ENCODE measurements around the gene ADARB1.

ADARB1 gene

DNA sequence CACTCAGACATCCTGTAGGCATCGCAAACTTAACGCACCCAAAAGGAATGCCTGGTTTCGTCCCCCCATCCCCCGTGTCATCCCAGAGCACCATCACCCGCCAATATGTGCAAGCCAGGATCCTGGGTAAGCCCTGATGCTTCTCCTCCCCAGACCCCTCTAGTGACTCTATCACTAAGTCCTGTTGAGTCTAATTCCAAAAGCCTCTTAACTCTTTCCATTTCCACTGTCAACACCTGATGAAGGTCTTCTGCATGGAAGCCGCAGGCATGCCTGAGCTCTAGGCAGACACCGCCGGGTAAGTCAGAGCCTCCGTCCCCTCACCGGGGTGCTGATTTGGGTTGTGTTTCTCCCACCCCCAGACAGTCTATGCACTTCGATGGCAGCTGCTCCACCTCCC, 5.3 kb upstream of the ADARB1 start:
- Histone ChIP-seq H3K4me1 (ENCODE audit: control insufficient read depth in 2 of 2, insufficient read depth in 2 of 2, low read length in 2 of 2) (peaks cover 4 to 5% of the 10 kb centered on the region in 2 donors), H3K9me3 (ENCODE audit: control insufficient read depth in 2 of 2, low read length in 2 of 2) (no peaks in the 10 kb centered on the region), H3K27me3 (ENCODE audit: control insufficient read depth in 2 of 2, insufficient read depth in 2 of 2, low read length in 2 of 2) (peaks cover 0 to 3% of the 10 kb centered on the region in 2 donors), H3K27ac (ENCODE audit: low read depth in 2 of 2, low read length in 2 of 2) (no peak overlapping the region), H3K4me3 (ENCODE audit: low read length in 2 of 2) (no peak overlapping the region), H3K36me3 (ENCODE audit: control insufficient read depth in 2 of 2, insufficient read depth in 2 of 2, low read length in 2 of 2) (no peaks in the 10 kb centered on the region), H3K9ac (ENCODE audit: low read depth in 1 of 2, low read length in 2 of 2) (no peak overlapping the region)

DNA sequence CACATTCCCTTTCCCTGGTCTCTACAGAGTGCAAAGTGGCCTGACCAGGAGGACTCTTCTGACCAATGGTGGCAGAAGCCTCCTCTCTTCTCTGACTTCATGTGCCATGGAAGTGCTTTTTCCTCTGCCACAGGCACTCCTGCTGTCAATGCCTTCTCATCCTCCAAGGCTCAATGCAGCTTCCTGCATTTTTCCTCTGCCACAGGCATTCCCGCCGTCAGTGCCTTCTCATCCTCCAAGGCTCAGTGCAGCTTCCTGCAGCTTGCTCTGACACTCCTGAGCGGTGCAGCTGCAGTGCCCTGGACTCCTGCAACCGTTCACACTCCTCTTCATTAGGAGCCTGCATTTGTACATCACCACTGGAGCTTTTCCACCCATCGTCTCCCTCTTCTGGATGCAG, 4.7 kb upstream of the ADARB1 start:
- Histone ChIP-seq H3K27me3 (ENCODE audit: control insufficient read depth in 2 of 2, insufficient read depth in 2 of 2, low read length in 2 of 2) (peaks cover 0 to 3% of the 10 kb centered on the region in 2 donors), H3K4me1 (ENCODE audit: control insufficient read depth in 2 of 2, insufficient read depth in 2 of 2, low read length in 2 of 2) (peaks cover 4 to 5% of the 10 kb centered on the region in 2 donors), H3K36me3 (ENCODE audit: control insufficient read depth in 2 of 2, insufficient read depth in 2 of 2, low read length in 2 of 2) (no peaks in the 10 kb centered on the region), H3K27ac (ENCODE audit: low read depth in 2 of 2, low read length in 2 of 2) (no peak overlapping the region), H3K9ac (ENCODE audit: low read depth in 1 of 2, low read length in 2 of 2) (no peak overlapping the region), H3K4me3 (ENCODE audit: low read length in 2 of 2) (no peak overlapping the region), H3K9me3 (ENCODE audit: control insufficient read depth in 2 of 2, low read length in 2 of 2) (no peaks in the 10 kb centered on the region)

DNA sequence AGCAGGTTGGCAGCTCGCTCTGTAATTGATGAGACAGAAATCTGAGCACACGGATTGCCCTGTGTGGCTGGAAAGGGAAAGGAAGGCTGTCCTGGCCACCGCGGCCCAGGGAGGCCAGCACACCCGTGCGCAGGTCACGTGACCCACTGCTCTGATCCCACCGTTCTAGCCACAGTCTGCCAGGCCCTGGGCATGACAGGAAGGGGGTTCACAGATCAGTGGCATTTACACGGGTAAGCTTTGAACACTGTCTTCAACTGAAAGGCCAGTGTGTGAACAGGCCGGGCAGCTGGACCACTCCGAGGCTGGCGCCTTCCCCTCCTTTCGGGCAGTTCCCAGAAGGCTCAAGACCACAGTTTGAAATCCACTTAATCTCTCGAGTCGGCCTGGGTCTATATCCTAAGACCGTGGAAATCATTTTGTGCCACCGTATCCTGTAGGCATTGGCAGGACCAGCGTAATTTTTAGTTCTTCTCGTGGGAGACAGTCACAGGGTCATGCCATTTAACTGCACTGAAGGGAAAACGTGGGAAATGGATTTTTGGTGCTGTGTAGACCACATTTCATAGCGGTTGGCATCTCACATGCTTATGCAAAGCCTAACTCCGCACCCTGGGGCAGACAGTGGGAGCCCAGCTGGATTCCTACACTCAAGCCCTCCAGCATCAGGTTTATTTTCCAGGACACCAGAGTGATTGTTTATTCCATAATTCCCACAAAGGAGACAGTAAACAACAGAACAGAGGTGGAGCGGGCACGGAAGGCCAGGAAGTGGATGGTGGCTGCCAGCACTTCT, 3.1 kb upstream of the ADARB1 start:
- H3K27ac ChIP-seq (ENCODE audit: low read depth in 2 of 2, low read length in 2 of 2) = no peak overlapping the region
- H3K36me3 ChIP-seq (ENCODE audit: control insufficient read depth in 2 of 2, insufficient read depth in 2 of 2, low read length in 2 of 2) = no peaks in the 10 kb centered on the region
- H3K4me1 ChIP-seq (ENCODE audit: control insufficient read depth in 2 of 2, insufficient read depth in 2 of 2, low read length in 2 of 2) = peaks cover 8 to 16% of the 10 kb centered on the region in 2 donors
- H3K4me3 ChIP-seq (ENCODE audit: low read length in 2 of 2) = no peak overlapping the region
- H3K27me3 ChIP-seq (ENCODE audit: control insufficient read depth in 2 of 2, insufficient read depth in 2 of 2, low read length in 2 of 2) = peaks cover 3 to 8% of the 10 kb centered on the region in 2 donors
- no peak overlapping the region for H3K9ac ChIP-seq (ENCODE audit: low read depth in 1 of 2, low read length in 2 of 2)
- H3K9me3 ChIP-seq (ENCODE audit: control insufficient read depth in 2 of 2, low read length in 2 of 2) = no peaks in the 10 kb centered on the region

GRCh38 chr21:45071874-45072737, 2.3 kb upstream of the ADARB1 start:
- Histone ChIP-seq H3K4me1 (ENCODE audit: control insufficient read depth in 2 of 2, insufficient read depth in 2 of 2, low read length in 2 of 2) (peaks cover 8 to 16% of the 10 kb centered on the region in 2 donors), H3K27ac (ENCODE audit: low read depth in 2 of 2, low read length in 2 of 2) (no peak overlapping the region), H3K36me3 (ENCODE audit: control insufficient read depth in 2 of 2, insufficient read depth in 2 of 2, low read length in 2 of 2) (no peaks in the 10 kb centered on the region), H3K9me3 (ENCODE audit: control insufficient read depth in 2 of 2, low read length in 2 of 2) (no peaks in the 10 kb centered on the region), H3K9ac (ENCODE audit: low read depth in 1 of 2, low read length in 2 of 2) (no peak overlapping the region), H3K4me3 (ENCODE audit: low read length in 2 of 2) (no peak overlapping the region), H3K27me3 (ENCODE audit: control insufficient read depth in 2 of 2, insufficient read depth in 2 of 2, low read length in 2 of 2) (peaks cover 3 to 8% of the 10 kb centered on the region in 2 donors)

DNA sequence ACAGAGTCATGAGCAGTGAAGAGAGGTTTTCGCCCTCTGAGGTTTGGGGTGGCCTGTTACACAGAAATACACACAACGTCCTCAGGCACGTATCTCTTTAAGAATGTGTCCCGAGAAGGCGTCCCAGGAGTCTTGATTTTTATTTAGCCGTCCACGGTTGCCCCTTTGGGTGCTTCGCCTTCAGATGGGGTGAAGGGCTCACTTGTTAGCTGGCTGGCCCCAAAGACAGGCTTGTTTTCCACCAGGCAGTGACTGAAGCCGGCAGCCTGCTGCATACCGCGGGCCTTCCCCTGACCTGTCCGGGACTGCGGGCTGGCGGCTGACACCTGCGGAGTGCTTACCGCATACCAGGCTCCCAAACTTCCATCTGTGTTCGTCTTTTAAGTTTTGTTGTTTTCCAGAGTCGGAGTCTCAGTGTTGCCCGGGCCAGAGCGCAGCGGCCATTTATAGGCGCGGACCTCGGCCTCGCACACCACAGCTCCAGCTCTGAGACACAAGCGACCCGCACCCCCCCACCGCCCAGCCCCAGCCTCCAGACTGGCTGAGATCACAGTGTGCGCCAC, 1.6 kb upstream of the ADARB1 start:
- Histone ChIP-seq H3K9me3 (ENCODE audit: control insufficient read depth in 2 of 2, low read length in 2 of 2) (no peaks in the 10 kb centered on the region), H3K9ac (ENCODE audit: low read depth in 1 of 2, low read length in 2 of 2) (no peak overlapping the region), H3K36me3 (ENCODE audit: control insufficient read depth in 2 of 2, insufficient read depth in 2 of 2, low read length in 2 of 2) (no peaks in the 10 kb centered on the region), H3K27me3 (ENCODE audit: control insufficient read depth in 2 of 2, insufficient read depth in 2 of 2, low read length in 2 of 2) (peaks cover 3 to 5% of the 10 kb centered on the region in 2 donors), H3K27ac (ENCODE audit: low read depth in 2 of 2, low read length in 2 of 2) (no peak overlapping the region), H3K4me1 (ENCODE audit: control insufficient read depth in 2 of 2, insufficient read depth in 2 of 2, low read length in 2 of 2) (peaks cover 8 to 16% of the 10 kb centered on the region in 2 donors), H3K4me3 (ENCODE audit: low read length in 2 of 2) (no peak overlapping the region)

DNA sequence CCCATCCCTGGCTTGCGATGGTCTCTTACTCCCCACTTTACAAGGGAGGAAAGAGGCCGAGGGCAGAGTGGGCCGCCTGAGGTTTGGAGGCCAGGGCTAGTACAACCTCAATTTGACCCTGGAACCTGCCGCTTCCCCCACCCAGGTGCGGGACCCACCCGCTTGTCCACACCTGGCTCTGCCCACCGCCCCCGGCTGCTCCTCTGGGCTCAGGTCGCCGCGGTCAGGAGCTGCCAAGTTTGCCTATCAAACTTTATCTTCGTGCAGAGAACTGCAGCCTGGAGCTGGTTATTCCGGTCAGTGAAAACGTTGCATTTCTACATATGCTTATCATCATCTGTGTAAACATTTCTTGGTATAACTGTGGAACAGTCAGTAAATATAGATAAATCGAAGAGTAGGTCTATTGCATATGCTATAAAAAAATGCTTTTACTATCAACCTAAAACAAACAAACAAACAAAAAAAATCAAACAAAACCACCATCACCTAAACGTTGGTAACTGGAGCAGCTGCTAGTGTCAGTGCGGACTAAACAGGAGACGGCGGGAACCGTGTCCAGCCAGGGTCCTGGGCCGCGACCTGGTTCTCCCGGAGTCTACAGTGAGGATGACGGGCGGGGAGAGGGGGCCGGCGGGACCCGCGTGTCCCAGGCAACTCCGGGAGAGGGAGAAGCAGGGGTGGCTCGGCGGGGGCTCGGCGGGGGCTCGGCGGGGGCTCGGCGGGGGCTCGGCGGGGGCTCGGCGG, 906 bp upstream of the ADARB1 start:
- Histone ChIP-seq H3K36me3 (ENCODE audit: control insufficient read depth in 2 of 2, insufficient read depth in 2 of 2, low read length in 2 of 2) (no peaks in the 10 kb centered on the region), H3K9me3 (ENCODE audit: control insufficient read depth in 2 of 2, low read length in 2 of 2) (no peaks in the 10 kb centered on the region), H3K27ac (ENCODE audit: low read depth in 2 of 2, low read length in 2 of 2) (peak overlapping the region in 1 of 2 donors; percentile 76), H3K4me1 (ENCODE audit: control insufficient read depth in 2 of 2, insufficient read depth in 2 of 2, low read length in 2 of 2) (peaks cover 8 to 16% of the 10 kb centered on the region in 2 donors), H3K4me3 (ENCODE audit: low read length in 2 of 2) (peak overlapping the region; percentile 65 to 83), H3K27me3 (ENCODE audit: control insufficient read depth in 2 of 2, insufficient read depth in 2 of 2, low read length in 2 of 2) (peaks cover 3 to 5% of the 10 kb centered on the region in 2 donors), H3K9ac (ENCODE audit: low read depth in 1 of 2, low read length in 2 of 2) (peak overlapping the region in 1 of 2 donors; percentile 5)

GRCh38 chr21:45074818-45075595, 627 bp downstream of the ADARB1 start:
- Histone ChIP-seq H3K36me3 (ENCODE audit: control insufficient read depth in 2 of 2, insufficient read depth in 2 of 2, low read length in 2 of 2) (no peaks in the 10 kb centered on the region), H3K4me1 (ENCODE audit: control insufficient read depth in 2 of 2, insufficient read depth in 2 of 2, low read length in 2 of 2) (peaks cover 8 to 19% of the 10 kb centered on the region in 2 donors), H3K9ac (ENCODE audit: low read depth in 1 of 2, low read length in 2 of 2) (peak overlapping the region; percentile 0 to 68), H3K4me3 (ENCODE audit: low read length in 2 of 2) (peak overlapping the region; percentile 68 to 71), H3K27ac (ENCODE audit: low read depth in 2 of 2, low read length in 2 of 2) (peak overlapping the region in 1 of 2 donors; percentile 38), H3K9me3 (ENCODE audit: control insufficient read depth in 2 of 2, low read length in 2 of 2) (no peaks in the 10 kb centered on the region), H3K27me3 (ENCODE audit: control insufficient read depth in 2 of 2, insufficient read depth in 2 of 2, low read length in 2 of 2) (peaks cover 3 to 5% of the 10 kb centered on the region in 2 donors)

DNA sequence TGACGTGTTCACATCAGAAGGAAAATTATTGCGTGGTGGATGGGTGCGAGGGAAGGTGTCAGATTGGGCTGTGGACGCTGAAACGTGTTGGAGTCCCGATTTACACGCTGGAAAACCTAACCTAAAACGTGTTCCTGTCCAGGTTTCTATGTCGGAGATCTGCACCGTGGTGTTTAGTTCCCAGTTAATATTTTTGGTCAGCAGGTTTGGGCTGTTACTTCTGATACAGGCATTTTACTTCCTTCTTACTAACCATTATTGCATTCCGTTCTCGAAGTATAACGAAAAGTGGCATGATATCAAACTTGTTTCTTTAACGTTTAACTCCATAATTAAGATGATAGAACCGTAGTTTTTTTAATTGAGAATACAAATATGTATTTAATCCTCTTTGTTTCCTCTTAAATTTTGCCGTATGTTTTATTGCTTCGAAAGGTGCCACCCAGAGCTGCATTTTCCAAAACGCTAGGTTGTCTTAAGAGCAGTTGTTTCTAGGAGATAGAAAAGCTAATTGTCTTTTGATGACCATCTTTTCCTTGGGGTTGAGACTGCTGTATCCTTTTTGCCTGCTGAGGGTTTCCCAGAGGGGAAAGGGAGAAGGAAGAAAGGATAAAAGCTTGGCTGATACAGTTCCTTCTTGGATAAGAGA, 1.3 kb downstream of the ADARB1 start:
- H3K36me3 ChIP-seq (ENCODE audit: control insufficient read depth in 2 of 2, insufficient read depth in 2 of 2, low read length in 2 of 2) = no peaks in the 10 kb centered on the region
- peak overlapping the region in 1 of 2 donors; percentile 0 for H3K9ac ChIP-seq (ENCODE audit: low read depth in 1 of 2, low read length in 2 of 2)
- H3K4me3 ChIP-seq (ENCODE audit: low read length in 2 of 2) = peak overlapping the region; percentile 68 to 71
- no peaks in the 10 kb centered on the region for H3K9me3 ChIP-seq (ENCODE audit: control insufficient read depth in 2 of 2, low read length in 2 of 2)
- H3K27me3 ChIP-seq (ENCODE audit: control insufficient read depth in 2 of 2, insufficient read depth in 2 of 2, low read length in 2 of 2) = peaks cover 3 to 5% of the 10 kb centered on the region in 2 donors
- peaks cover 8 to 19% of the 10 kb centered on the region in 2 donors for H3K4me1 ChIP-seq (ENCODE audit: control insufficient read depth in 2 of 2, insufficient read depth in 2 of 2, low read length in 2 of 2)
- H3K27ac ChIP-seq (ENCODE audit: low read depth in 2 of 2, low read length in 2 of 2) = peak overlapping the region in 1 of 2 donors; percentile 18
